Chondrocyte (in vitro differentiated cells): ENCODE results near the gene SNAP47. TPM values are rescaled to one million over a fixed set of nuclear protein-coding genes. Genes with fewer than 3 reads are reported as not detected.

ENCODE experiments used
- DNase-seq: peaks from one replicate; pipeline ENCODE4 v3.0.0; 2021; ENCODE audit warnings: mixed read lengths, low spot score
- H3K27ac Mint-ChIP-seq: one replicate; pipeline ENCODE4 v1.8.0; 2021; ENCODE audit warnings: mild to moderate bottlenecking, moderate library complexity, mixed read lengths; ENCODE audit not compliant: unreplicated experiment
- H3K27me3 Mint-ChIP-seq: 2 replicates; pipeline ENCODE4 v1.8.0; 2021; ENCODE audit warnings: low read depth, mixed read lengths
- H3K36me3 Mint-ChIP-seq: 2 replicates; pipeline ENCODE4 v1.8.0; 2021; ENCODE audit warnings: low read depth, mixed read lengths
- H3K4me1 Mint-ChIP-seq: 2 replicates; pipeline ENCODE4 v1.8.0; 2021; ENCODE audit warnings: low read depth, mild to moderate bottlenecking, mixed read lengths
- H3K4me3 Mint-ChIP-seq: one replicate; pipeline ENCODE4 v1.8.0; 2021; ENCODE audit warnings: mild to moderate bottlenecking, moderate library complexity, mixed read lengths; ENCODE audit not compliant: unreplicated experiment
- H3K9me3 Mint-ChIP-seq: 2 replicates; pipeline ENCODE4 v1.8.0; 2021; ENCODE audit warnings: low read depth, mixed read lengths
- total RNA-seq: library from RNA; stranded (reverse); gene quantifications from 3 replicates; pipeline ENCODE4 v1.2.1, GENCODE V29; 2021
- TF ChIP-seq, protein P1 (sequence below): fragments of 200-600 bp; sonication (generic); IDR thresholded peaks from 2 replicates; pipeline ENCODE4 v1.5.0; 2021; ENCODE audit warnings: antibody characterized with exemption, mild to moderate bottlenecking, moderate library complexity

Gene SNAP47
- total RNA-seq, 1 donor from 2014 or later, result 22.5 TPM

DNA sequence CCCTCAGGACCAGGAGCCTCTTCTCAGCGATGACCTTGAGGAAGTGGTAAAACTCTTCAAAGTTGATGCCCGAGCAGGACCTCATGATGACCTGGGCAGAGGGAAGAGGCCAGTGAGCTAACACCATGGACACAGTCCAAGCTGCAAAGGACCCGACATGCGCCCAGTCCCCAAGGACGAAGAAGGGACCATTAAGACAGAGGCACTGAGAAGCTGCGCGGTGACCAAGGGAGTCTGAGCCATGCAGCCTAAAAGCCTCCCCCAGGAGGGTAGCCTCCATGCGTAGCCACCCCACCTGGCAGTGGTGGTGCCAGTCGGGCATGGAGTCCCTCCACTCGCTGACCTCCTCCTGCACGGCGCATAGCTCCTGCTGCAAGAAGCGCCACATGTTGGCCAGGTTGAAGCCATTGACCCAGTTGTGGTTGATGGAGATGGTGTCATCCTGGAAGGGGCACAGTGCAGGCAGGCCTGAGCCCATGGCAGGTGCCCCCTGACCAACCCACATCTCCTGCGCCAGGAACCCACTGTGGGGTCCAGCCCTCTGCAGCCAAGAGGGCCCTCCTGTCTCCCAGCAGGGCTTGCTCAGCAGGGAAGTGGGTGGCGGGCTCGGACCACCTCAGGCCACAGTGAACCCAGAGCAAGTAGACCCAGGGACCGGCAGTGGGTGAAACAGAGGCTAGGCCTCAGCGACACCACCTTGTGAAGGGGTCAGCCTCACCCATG lies 2.5 kb upstream of the SNAP47 start:
- peaks cover 5% of the 10 kb centered on the region for H3K36me3 Mint-ChIP-seq
- H3K27me3 Mint-ChIP-seq, result peaks cover 2% of the 10 kb centered on the region
- H3K4me1 Mint-ChIP-seq, result peaks cover 42% of the 10 kb centered on the region
- DNase-seq, result no peak
- no peaks in the 10 kb centered on the region for H3K9me3 Mint-ChIP-seq
- no peak overlapping the region for H3K4me3 Mint-ChIP-seq
- TF ChIP-seq, protein P1, sequence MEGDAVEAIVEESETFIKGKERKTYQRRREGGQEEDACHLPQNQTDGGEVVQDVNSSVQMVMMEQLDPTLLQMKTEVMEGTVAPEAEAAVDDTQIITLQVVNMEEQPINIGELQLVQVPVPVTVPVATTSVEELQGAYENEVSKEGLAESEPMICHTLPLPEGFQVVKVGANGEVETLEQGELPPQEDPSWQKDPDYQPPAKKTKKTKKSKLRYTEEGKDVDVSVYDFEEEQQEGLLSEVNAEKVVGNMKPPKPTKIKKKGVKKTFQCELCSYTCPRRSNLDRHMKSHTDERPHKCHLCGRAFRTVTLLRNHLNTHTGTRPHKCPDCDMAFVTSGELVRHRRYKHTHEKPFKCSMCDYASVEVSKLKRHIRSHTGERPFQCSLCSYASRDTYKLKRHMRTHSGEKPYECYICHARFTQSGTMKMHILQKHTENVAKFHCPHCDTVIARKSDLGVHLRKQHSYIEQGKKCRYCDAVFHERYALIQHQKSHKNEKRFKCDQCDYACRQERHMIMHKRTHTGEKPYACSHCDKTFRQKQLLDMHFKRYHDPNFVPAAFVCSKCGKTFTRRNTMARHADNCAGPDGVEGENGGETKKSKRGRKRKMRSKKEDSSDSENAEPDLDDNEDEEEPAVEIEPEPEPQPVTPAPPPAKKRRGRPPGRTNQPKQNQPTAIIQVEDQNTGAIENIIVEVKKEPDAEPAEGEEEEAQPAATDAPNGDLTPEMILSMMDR, result no peak
- H3K27ac Mint-ChIP-seq, result no peak overlapping the region

- H3K27me3 Mint-ChIP-seq, result no peaks in the 10 kb centered on the region
- H3K27ac Mint-ChIP-seq, result no peak overlapping the region
- H3K4me1 Mint-ChIP-seq, result peaks cover 38% of the 10 kb centered on the region
- peaks cover 5% of the 10 kb centered on the region for H3K36me3 Mint-ChIP-seq
- no peaks in the 10 kb centered on the region for H3K9me3 Mint-ChIP-seq
- H3K4me3 Mint-ChIP-seq, result peak overlapping the region; percentile 89
- DNase-seq, result no peak
- TF ChIP-seq, protein P1, result no peak
Measured at GRCh38 chr1:227733309-227733705, 1.9 kb upstream of the SNAP47 start.

- no peaks in the 10 kb centered on the region for H3K9me3 Mint-ChIP-seq
- H3K27me3 Mint-ChIP-seq, result no peaks in the 10 kb centered on the region
- peaks cover 33% of the 10 kb centered on the region for H3K4me1 Mint-ChIP-seq
- H3K27ac Mint-ChIP-seq, result no peak overlapping the region
- peak overlapping the region; percentile 89 for H3K4me3 Mint-ChIP-seq
- TF ChIP-seq, protein P1, result no peak
- H3K36me3 Mint-ChIP-seq, result peaks cover 5% of the 10 kb centered on the region
- no peak for DNase-seq
Measured at GRCh38 chr1:227733751-227734545, 1.3 kb upstream of the SNAP47 start.

- H3K4me1 Mint-ChIP-seq, result peaks cover 27% of the 10 kb centered on the region
- no peaks in the 10 kb centered on the region for H3K9me3 Mint-ChIP-seq
- DNase-seq, result no peak
- no peaks in the 10 kb centered on the region for H3K27me3 Mint-ChIP-seq
- H3K27ac Mint-ChIP-seq, result no peak overlapping the region
- H3K4me3 Mint-ChIP-seq, result peak overlapping the region; percentile 89
- TF ChIP-seq, protein P1, result no peak
- peaks cover 5% of the 10 kb centered on the region for H3K36me3 Mint-ChIP-seq
Measured at GRCh38 chr1:227734546-227734855, 734 bp upstream of the SNAP47 start.

DNA sequence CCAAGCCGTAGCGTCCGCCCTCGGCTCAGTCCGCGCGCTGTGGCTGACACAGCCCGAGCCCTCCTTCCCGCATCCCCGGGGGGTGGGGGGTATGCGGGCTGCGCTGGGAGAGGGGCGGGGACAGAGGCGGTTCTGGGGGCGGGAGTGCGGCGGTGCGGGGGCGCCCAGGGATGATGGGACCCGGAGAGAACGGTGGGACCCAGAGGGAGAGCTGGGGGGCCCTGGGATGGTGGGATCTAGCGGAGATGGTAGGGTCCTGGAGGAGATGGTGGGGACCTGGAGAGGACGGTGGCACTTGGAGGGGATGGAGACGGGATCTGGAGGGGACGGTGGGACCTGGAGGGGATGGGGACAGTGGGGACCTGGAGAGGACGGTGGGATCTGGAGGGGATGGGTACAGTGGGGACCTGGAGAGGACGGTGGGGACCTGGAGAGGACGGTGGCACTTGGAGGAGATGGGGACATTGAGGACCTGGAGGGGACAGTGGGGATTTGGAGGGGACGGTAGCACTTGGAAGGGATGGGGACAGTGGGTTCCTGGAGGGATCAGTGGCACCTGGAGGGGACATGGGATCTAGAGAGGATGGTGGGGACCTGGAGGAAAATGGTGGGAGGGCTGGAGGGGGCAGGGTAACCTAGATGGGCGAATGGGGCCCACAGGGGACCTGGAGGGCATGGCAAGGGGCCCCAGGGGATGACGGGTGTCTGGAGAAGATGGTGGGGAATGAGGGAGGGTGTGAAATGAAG lies 477 bp downstream of the SNAP47 start:
- Mint-ChIP-seq H3K9me3 (no peaks in the 10 kb centered on the region), H3K4me1 (peaks cover 24% of the 10 kb centered on the region), H3K36me3 (peaks cover 7% of the 10 kb centered on the region), H3K4me3 (peak overlapping the region; percentile 89), H3K27me3 (no peaks in the 10 kb centered on the region), H3K27ac (peak overlapping the region; percentile 61)
- no peak for DNase-seq
- TF ChIP-seq, protein P1, result no peak
